B cell (primary cell): ENCODE data around the gene FAM177A1. TPM values are rescaled to one million over a fixed set of nuclear protein-coding genes. Genes with fewer than 3 reads are reported as not detected.
"Not testable (repeated sequence)": the region's sequence is repeated elsewhere in the genome, so short reads cannot be mapped to it uniquely, and the experiment has no call there.

Experiments
- ATAC-seq: fragments of 200-7000 bp; cut with Tn5 transposase; one replicate; pipeline ENCODE4 v1.10.0; 2021; ENCODE audit warnings: low read depth, mild to moderate bottlenecking, moderate number of reproducible peaks, moderate library complexity
- CTCF ChIA-PET: fragments of 350-600 bp; sonication (Branson Sonifier 250); formaldehyde crosslinking; loops from one replicate; lab custom pipeline; 2021; ENCODE audit warnings: antibody characterized with exemption, inconsistent platforms; lab: Charles Lee
- POLR2A ChIA-PET: fragments of 350-600 bp; sonication (Branson Sonifier 250); formaldehyde crosslinking; loops from one replicate; lab custom pipeline; 2021; ENCODE audit warnings: antibody characterized with exemption; lab: Charles Lee
- DNase-seq: peaks from one replicate; pipeline ENCODE4 v3.0.0; 2013
- H2AFZ ChIP-seq: 2 replicates; pipeline ENCODE4 v1.6.1; 2012; ENCODE audit warnings: mild to moderate bottlenecking, low read depth, low read length; ENCODE audit not compliant: insufficient read depth, poor library complexity, severe bottlenecking
- H3K27ac ChIP-seq, 2 donors: 1 replicate in 1 of 2; 2 replicates in 1 of 2; pipeline ENCODE4 v1.5.1; 2012 to 2013; ENCODE audit warnings: low read length in 2 of 2, mild to moderate bottlenecking in 2 of 2, moderate library complexity in 1 of 2
- H3K27me3 ChIP-seq, 4 experiments: fragments of 200-600 bp in 1 of 4; sonication (generic) in 1 of 4; replicated peaks in 1 of 4; 1 replicate in 2 of 4; 2 replicates in 2 of 4; pipeline versions ENCODE4 v1.6.1 to v1.7.0; 2013 to 2016; ENCODE audit warnings: low read length in 3 of 4, mild to moderate bottlenecking in 2 of 4, mixed read lengths in 1 of 4, moderate library complexity in 1 of 4; ENCODE audit not compliant: insufficient read depth in 4 of 4, control insufficient read depth in 3 of 4; ENCODE audit errors: control extremely low read depth in 1 of 4
- H3K36me3 ChIP-seq, 2 experiments: replicated peaks in 1 of 2; 1 replicate in 1 of 2; 2 replicates in 1 of 2; pipeline versions ENCODE4 v1.6.1 to v1.7.1; 2013; ENCODE audit warnings: low read length in 1 of 2; ENCODE audit not compliant: insufficient read depth in 2 of 2, control insufficient read depth in 1 of 2; ENCODE audit errors: control extremely low read depth in 1 of 2, extremely low read depth in 1 of 2
- H3K4me1 ChIP-seq, 2 donors: fragments of 200-600 bp in 1 of 2; sonication (generic) in 1 of 2; 1 replicate in 1 of 2; 2 replicates in 1 of 2; pipeline versions ENCODE4 v1.5.1 to v1.6.1; 2013 to 2017; ENCODE audit warnings: low read length in 2 of 2; ENCODE audit not compliant: control insufficient read depth in 2 of 2, insufficient read depth in 2 of 2
- H3K4me2 ChIP-seq: replicated peaks from 2 replicates; pipeline ENCODE3; 2012; ENCODE audit warnings: mild to moderate bottlenecking, low read depth, low read length; ENCODE audit not compliant: poor library complexity, severe bottlenecking
- H3K4me3 ChIP-seq, 5 experiments: fragments of 200-600 bp in 1 of 5; sonication (generic) in 1 of 5; 1 replicate in 3 of 5; 2 replicates in 2 of 5; pipeline versions ENCODE4 v1.5.1 to v1.7.0; 2011 to 2016; ENCODE audit warnings: low read length in 4 of 5, mild to moderate bottlenecking in 4 of 5, low read depth in 2 of 5, control low read depth in 1 of 5, moderate library complexity in 1 of 5; ENCODE audit not compliant: insufficient read depth in 1 of 5; ENCODE audit errors: control extremely low read depth in 1 of 5, extremely low read depth in 1 of 5
- H3K79me2 ChIP-seq: fragments of 200-600 bp; sonication (generic); one replicate; pipeline ENCODE4 v1.6.0; 2016; ENCODE audit warnings: low read length; ENCODE audit not compliant: control insufficient read depth, insufficient read depth
- H3K9ac ChIP-seq: fragments of 200-600 bp; sonication (generic); 2 replicates; pipeline ENCODE4 v1.6.1; 2017; ENCODE audit warnings: mild to moderate bottlenecking, low read length, moderate library complexity
- H3K9me3 ChIP-seq, 3 donors: one replicate each; pipeline versions ENCODE4 v1.6.1 to v1.7.1; 2013; ENCODE audit warnings: low read length in 2 of 3; ENCODE audit not compliant: control insufficient read depth in 2 of 3, insufficient read depth in 1 of 3; ENCODE audit errors: control extremely low read depth in 1 of 3
- H4K20me1 ChIP-seq: 2 replicates; pipeline ENCODE4 v1.6.0; 2012; ENCODE audit warnings: mild to moderate bottlenecking, low read length; ENCODE audit not compliant: insufficient read depth, control insufficient read depth, poor library complexity, severe bottlenecking
- H3K27ac Mint-ChIP-seq: one replicate; pipeline ENCODE4 v1.8.0; 2021; ENCODE audit warnings: mixed read lengths
- H3K27me3 Mint-ChIP-seq: one replicate; pipeline ENCODE4 v1.8.0; 2021; ENCODE audit warnings: mixed read lengths
- H3K4me1 Mint-ChIP-seq: one replicate; pipeline ENCODE4 v1.8.0; 2021; ENCODE audit warnings: mixed read lengths
- H3K4me3 Mint-ChIP-seq: one replicate; pipeline ENCODE4 v1.8.0; 2021; ENCODE audit warnings: mixed read lengths
- H3K9me3 Mint-ChIP-seq: one replicate; pipeline ENCODE4 v1.8.0; 2022; ENCODE audit warnings: mixed read lengths; ENCODE audit not compliant: insufficient read depth
- EZH2 ChIP-seq: IDR thresholded peaks from 2 replicates; pipeline ENCODE4 v1.6.1; 2012; ENCODE audit warnings: borderline replicate concordance, low read depth, mild to moderate bottlenecking, moderate library complexity, low read length; ENCODE audit not compliant: insufficient read depth, poor library complexity, severe bottlenecking
- WGBS: methylation state at CpG from one replicate; pipeline ENCODE4 v1.1.5; 2013; ENCODE audit warnings: missing lambda C conversion rate; ENCODE audit not compliant: insufficient coverage; 5-methylcytosine and 5-hydroxymethylcytosine counted together
- intact Hi-C: fragments of 100-400 bp; cut with micrococcal nuclease; formaldehyde crosslinking; loops from one replicate; pipeline ENCODE4 v1.10.0; 2022
- polyA plus RNA-seq: library from polyadenylated mRNA; depleted of rRNA; stranded (reverse); fragments of >200 nt; gene quantifications from 2 replicates; pipeline ENCODE4 v1.2.3, GENCODE V29; 2012
- total RNA-seq, 2 donors: library from RNA; stranded (reverse); fragments of 120-200 nt in 1 of 2; gene quantifications; 1 replicate in 1 of 2; 2 replicates in 1 of 2; pipeline versions ENCODE4 v1.2.3 to v1.2.4, GENCODE V29; 2013 to 2022
- TF ChIP-seq, protein P1 (sequence below): fragments of 200-600 bp; IDR thresholded peaks from one replicate; pipeline ENCODE4 v1.8.0; 2022; ENCODE audit warnings: antibody characterized with exemption, mild to moderate bottlenecking

Gene FAM177A1
- total and polyA plus RNA-seq, 2 donors (not counting 1 experiment from before 2014, with no cell fraction given), result 14.3 to 32.1 TPM

DNA sequence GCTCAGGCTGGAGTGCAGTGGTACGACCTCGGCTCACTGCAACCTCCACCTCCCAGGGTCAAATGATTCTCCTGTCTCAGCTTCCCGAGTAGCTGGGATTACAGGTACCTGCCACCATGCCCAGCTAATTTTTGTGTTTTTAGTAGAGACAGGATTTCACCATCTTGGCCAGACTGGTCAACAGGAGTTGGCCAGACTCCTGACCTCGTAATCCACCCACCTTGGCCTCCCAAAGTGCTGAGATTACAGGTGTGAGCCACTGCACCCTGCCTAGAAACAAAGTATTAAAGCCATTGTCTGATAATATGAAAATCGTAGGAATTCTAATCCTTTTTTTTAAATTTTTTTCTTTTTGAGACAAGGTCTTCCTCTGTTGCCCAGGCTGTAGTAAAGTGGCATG lies 19.7 kb downstream of the FAM177A1 start:
- H3K36me3 ChIP-seq, result peaks cover 11% of the 10 kb centered on the region in 2 experiments
- H3K9ac ChIP-seq, H3K27me3 Mint-ChIP-seq, intact Hi-C loops, H3K9me3 ChIP-seq, POLR2A ChIA-PET, CTCF ChIA-PET, DNase-seq, H3K4me2 ChIP-seq, H3K9me3 Mint-ChIP-seq, ATAC-seq, H3K27ac ChIP-seq, H4K20me1 ChIP-seq, H3K27ac Mint-ChIP-seq, H3K4me1 Mint-ChIP-seq, H3K4me3 ChIP-seq, H3K27me3 ChIP-seq, H3K79me2 ChIP-seq, H3K4me1 ChIP-seq, H3K4me3 Mint-ChIP-seq, H2AFZ ChIP-seq: not testable (repeated sequence)
- WGBS, result no CpG with 5 or more reads among the region's 5 CpGs

DNA sequence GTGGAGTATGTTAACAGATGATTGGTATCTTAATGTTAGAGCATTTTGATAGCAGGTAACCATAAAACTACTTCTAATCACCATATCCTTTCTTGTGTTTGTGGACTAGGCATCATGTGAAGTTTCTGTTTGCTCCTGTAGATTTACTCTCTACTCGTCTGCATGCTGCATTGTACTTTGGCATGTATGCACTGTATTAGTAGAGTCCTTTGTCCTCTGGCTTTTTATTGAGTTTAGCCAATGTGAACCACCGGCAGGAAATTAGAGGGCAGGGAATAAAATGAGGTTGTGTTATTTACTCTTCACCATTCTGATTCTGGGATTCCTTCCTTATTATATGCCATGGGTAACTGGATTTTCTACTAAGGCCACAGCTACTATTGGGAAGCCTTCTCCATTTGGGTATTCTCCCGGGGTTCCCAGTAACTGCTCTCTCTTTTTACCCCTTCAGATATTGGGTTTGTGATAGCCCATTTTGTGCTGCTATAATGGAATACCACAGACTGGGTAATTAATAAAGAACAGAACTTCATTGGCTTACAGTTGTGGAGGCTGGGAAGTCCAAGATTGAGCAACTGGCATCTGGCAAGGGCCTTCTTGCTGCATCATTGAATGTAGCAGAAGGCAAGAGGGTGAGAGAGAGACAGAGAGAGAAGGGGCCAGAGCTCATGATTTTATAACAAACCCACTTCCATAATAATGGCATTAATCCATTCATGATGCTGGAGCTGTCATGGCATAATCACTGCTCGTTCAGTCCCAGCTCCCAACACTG lies 22.4 kb downstream of the FAM177A1 start:
- Mint-ChIP-seq H3K27me3 (no peaks in the 10 kb centered on the region), H3K4me3 (no peak overlapping the region), H3K9me3 (no peaks in the 10 kb centered on the region), H3K27ac (no peak overlapping the region), H3K4me1 (no peaks in the 10 kb centered on the region)
- H2AFZ ChIP-seq, result no peak overlapping the region
- H4K20me1 ChIP-seq, result no peaks in the 10 kb centered on the region
- H3K4me1 ChIP-seq, result no peaks in the 10 kb centered on the region
- DNase-seq (no peak), ATAC-seq (no peak)
- CTCF ChIA-PET, result interaction anchor here (0.7 kb wide), 1 partner anchor 348 kb away, joined by 3 read pairs; no protein-coding TSS in a partner anchor
- intact Hi-C loops, result no loop called here
- POLR2A ChIA-PET, result no interaction called here
- H3K9me3 ChIP-seq, result no peaks in the 10 kb centered on the region
- no peaks in the 10 kb centered on the region for H3K27me3 ChIP-seq
- H3K4me3 ChIP-seq, result no peak overlapping the region
- no peak overlapping the region for H3K27ac ChIP-seq
- H3K9ac ChIP-seq, result no peak overlapping the region
- H3K36me3 ChIP-seq, result peaks cover 8 to 15% of the 10 kb centered on the region in 2 experiments
- no peak overlapping the region for H3K4me2 ChIP-seq
- no peaks in the 10 kb centered on the region for H3K79me2 ChIP-seq
- TF ChIP-seq, protein P1, sequence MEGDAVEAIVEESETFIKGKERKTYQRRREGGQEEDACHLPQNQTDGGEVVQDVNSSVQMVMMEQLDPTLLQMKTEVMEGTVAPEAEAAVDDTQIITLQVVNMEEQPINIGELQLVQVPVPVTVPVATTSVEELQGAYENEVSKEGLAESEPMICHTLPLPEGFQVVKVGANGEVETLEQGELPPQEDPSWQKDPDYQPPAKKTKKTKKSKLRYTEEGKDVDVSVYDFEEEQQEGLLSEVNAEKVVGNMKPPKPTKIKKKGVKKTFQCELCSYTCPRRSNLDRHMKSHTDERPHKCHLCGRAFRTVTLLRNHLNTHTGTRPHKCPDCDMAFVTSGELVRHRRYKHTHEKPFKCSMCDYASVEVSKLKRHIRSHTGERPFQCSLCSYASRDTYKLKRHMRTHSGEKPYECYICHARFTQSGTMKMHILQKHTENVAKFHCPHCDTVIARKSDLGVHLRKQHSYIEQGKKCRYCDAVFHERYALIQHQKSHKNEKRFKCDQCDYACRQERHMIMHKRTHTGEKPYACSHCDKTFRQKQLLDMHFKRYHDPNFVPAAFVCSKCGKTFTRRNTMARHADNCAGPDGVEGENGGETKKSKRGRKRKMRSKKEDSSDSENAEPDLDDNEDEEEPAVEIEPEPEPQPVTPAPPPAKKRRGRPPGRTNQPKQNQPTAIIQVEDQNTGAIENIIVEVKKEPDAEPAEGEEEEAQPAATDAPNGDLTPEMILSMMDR, result no peak
- no peak for TF ChIP-seq EZH2
- 100% methylated on average over 1 of the region's 4 CpGs for WGBS
